ENCODE results near the gene CDCP1. TPM values are rescaled to one million over a fixed set of nuclear protein-coding genes. Genes with fewer than 3 reads are reported as not detected.
A peak's percentile ranks its signal among the peaks of the same experiment; 100 is the strongest.

CDCP1 gene
- total RNA-seq, 1 donor, result 7.6 TPM

DNA sequence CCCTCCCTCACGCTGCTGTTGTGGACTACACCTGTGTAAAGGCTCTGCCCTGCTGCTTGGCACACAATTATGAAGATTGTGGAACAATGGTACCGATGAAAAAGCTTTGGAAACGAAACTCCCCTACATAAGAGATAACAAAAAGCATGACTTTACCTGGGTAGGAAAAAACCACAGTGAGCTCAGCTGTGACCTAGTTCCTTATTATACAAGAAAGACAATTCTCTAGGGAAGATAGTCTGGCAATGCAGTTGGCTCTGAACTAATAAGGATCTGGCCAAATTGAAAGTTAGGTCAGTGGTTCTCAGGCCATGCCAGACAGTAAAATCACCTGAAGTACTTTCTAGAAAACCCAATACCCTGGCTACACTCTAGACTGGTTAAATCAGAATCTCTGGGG is 104.0 kb downstream of the CDCP1 start:
- Histone ChIP-seq H4K20me1 (ENCODE audit: insufficient read depth, low read length) (no peaks in the 10 kb centered on the region), H3K27ac (ENCODE audit: low read depth, low read length) (no peak overlapping the region), H3K27me3 (ENCODE audit: insufficient read depth, low read length) (no peaks in the 10 kb centered on the region), H3K4me3 (ENCODE audit: insufficient read depth, low read length) (no peak overlapping the region), H2AFZ (ENCODE audit: low read length) (no peak overlapping the region), H3K4me1 (ENCODE audit: insufficient read depth, low read length) (peaks cover 7% of the 10 kb centered on the region), H3K9me3 (ENCODE audit: low read depth, low read length) (no peaks in the 10 kb centered on the region), H3K4me2 (ENCODE audit: insufficient read depth, low read length) (no peak overlapping the region), H3K79me2 (ENCODE audit: insufficient read depth, low read length) (no peaks in the 10 kb centered on the region), H3K36me3 (ENCODE audit: insufficient read depth, low read length) (no peaks in the 10 kb centered on the region)
- TF ChIP-seq, protein P1, sequence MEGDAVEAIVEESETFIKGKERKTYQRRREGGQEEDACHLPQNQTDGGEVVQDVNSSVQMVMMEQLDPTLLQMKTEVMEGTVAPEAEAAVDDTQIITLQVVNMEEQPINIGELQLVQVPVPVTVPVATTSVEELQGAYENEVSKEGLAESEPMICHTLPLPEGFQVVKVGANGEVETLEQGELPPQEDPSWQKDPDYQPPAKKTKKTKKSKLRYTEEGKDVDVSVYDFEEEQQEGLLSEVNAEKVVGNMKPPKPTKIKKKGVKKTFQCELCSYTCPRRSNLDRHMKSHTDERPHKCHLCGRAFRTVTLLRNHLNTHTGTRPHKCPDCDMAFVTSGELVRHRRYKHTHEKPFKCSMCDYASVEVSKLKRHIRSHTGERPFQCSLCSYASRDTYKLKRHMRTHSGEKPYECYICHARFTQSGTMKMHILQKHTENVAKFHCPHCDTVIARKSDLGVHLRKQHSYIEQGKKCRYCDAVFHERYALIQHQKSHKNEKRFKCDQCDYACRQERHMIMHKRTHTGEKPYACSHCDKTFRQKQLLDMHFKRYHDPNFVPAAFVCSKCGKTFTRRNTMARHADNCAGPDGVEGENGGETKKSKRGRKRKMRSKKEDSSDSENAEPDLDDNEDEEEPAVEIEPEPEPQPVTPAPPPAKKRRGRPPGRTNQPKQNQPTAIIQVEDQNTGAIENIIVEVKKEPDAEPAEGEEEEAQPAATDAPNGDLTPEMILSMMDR (IDR thresholded peaks at IDR 0.05; ENCODE audit: extremely low read depth, low read depth, low read length), result no peak
- DNase-seq (ENCODE audit: insufficient read length, low spot score, missing footprints), result no peak

DNA sequence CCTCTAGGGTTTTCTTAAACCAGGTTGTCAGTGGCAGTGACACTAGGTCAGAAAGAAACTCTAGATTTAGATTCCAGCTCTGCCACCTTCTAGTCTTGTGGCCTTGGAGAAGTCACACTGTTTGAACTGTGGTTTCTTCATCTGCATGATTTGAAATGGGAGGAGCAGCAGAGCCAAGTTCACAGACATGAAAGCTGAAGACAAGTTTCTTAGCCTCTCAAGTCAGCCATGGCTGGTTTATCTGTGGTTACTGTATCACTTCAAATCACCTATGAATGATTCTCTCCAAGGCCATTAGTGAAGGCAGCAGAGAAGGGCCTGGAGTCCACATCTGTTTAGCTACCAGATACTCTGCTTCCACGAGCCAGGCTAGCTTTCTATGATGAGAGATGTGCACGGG is 104.5 kb downstream of the CDCP1 start:
- H3K4me1 ChIP-seq (ENCODE audit: insufficient read depth, low read length), result peaks cover 7% of the 10 kb centered on the region
- DNase-seq (ENCODE audit: insufficient read length, low spot score, missing footprints), result no peak
- TF ChIP-seq, protein P1 (IDR thresholded peaks at IDR 0.05; ENCODE audit: extremely low read depth, low read depth, low read length), result no peak
- H3K79me2 ChIP-seq (ENCODE audit: insufficient read depth, low read length), result no peaks in the 10 kb centered on the region
- H3K27me3 ChIP-seq (ENCODE audit: insufficient read depth, low read length), result no peaks in the 10 kb centered on the region
- H4K20me1 ChIP-seq (ENCODE audit: insufficient read depth, low read length), result no peaks in the 10 kb centered on the region
- H3K4me2 ChIP-seq (ENCODE audit: insufficient read depth, low read length), result no peak overlapping the region
- H3K27ac ChIP-seq (ENCODE audit: low read depth, low read length), result no peak overlapping the region
- no peaks in the 10 kb centered on the region for H3K9me3 ChIP-seq (ENCODE audit: low read depth, low read length)
- no peak overlapping the region for H2AFZ ChIP-seq (ENCODE audit: low read length)
- H3K36me3 ChIP-seq (ENCODE audit: insufficient read depth, low read length), result no peaks in the 10 kb centered on the region
- H3K4me3 ChIP-seq (ENCODE audit: insufficient read depth, low read length), result no peak overlapping the region

DNA sequence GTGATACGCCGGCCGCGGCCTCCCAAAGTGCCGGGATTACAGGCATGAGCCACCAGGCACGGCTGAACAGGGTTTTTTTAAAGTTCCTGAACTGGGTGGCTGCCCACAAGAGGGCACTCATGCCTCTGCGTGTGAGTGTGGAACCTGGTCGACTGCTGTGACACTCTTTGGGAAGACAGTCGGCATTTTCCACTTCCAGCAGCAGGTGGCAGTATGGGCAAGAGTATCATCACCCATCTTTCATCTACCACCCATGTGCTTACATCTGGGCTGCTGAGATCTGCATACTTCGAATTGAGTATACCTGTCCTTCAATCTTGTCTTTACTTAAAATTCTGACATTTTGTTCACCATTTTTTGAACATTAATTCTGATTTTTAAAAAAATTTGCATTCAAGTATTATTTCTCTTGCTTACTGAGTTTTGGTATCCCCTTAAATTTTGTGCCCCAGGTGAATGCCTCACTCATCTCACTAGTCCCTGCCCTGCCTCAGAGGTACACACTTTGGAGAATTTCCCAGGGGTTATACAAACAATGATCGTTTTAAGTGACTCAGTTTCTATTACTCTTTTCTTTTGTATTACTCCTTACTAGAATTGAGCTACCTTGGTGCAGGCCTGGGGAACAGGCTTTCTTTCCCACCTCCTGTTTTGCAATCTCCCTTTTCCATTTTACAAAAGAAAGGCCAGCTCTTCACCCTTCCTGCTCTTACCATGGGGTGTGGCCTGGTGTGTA is 108.3 kb downstream of the CDCP1 start:
- peak; percentile 96 for DNase-seq (ENCODE audit: insufficient read length, low spot score, missing footprints)
- H4K20me1 ChIP-seq (ENCODE audit: insufficient read depth, low read length), result no peaks in the 10 kb centered on the region
- H3K4me3 ChIP-seq (ENCODE audit: insufficient read depth, low read length), result no peak overlapping the region
- no peak overlapping the region for H2AFZ ChIP-seq (ENCODE audit: low read length)
- TF ChIP-seq, protein P1 (IDR thresholded peaks at IDR 0.05; ENCODE audit: extremely low read depth, low read depth, low read length), result peak; percentile 97
- no peak overlapping the region for H3K27ac ChIP-seq (ENCODE audit: low read depth, low read length)
- H3K79me2 ChIP-seq (ENCODE audit: insufficient read depth, low read length), result no peaks in the 10 kb centered on the region
- H3K4me1 ChIP-seq (ENCODE audit: insufficient read depth, low read length), result peaks cover 6% of the 10 kb centered on the region
- no peaks in the 10 kb centered on the region for H3K27me3 ChIP-seq (ENCODE audit: insufficient read depth, low read length)
- no peaks in the 10 kb centered on the region for H3K36me3 ChIP-seq (ENCODE audit: insufficient read depth, low read length)
- no peak overlapping the region for H3K4me2 ChIP-seq (ENCODE audit: insufficient read depth, low read length)
- H3K9me3 ChIP-seq (ENCODE audit: low read depth, low read length), result no peaks in the 10 kb centered on the region

DNA sequence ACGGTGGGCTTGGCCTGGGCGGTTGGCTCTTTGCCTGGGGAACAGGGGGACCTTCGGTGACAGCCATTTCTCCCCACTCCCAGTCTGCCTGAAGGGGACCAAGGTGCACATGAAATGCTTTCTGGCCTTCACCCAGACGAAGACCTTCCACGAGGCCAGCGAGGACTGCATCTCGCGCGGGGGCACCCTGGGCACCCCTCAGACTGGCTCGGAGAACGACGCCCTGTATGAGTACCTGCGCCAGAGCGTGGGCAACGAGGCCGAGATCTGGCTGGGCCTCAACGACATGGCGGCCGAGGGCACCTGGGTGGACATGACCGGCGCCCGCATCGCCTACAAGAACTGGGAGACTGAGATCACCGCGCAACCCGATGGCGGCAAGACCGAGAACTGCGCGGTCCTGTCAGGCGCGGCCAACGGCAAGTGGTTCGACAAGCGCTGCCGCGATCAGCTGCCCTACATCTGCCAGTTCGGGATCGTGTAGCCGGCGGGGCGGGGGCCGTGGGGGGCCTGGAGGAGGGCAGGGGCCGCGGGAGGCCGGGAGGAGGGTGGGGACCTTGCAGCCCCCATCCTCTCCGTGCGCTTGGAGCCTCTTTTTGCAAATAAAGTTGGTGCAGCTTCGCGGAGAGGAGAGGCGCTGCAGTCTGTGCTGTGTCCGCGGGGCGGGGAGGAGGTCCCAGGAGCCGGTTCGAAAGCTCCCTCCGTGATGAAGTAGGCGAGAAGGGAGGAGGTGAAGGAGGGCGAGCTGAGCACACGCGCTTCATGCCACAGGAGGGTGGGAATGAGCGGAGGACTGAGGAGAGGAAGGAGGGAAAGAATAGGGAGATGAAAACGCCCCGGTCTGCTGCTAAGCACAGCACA is 110.5 kb downstream of the CDCP1 start:
- H3K27ac ChIP-seq (ENCODE audit: low read depth, low read length), result no peak overlapping the region
- H3K4me3 ChIP-seq (ENCODE audit: insufficient read depth, low read length), result peak overlapping the region; percentile 55
- H4K20me1 ChIP-seq (ENCODE audit: insufficient read depth, low read length), result no peaks in the 10 kb centered on the region
- peak overlapping the region; percentile 85 for H2AFZ ChIP-seq (ENCODE audit: low read length)
- H3K27me3 ChIP-seq (ENCODE audit: insufficient read depth, low read length), result no peaks in the 10 kb centered on the region
- DNase-seq (ENCODE audit: insufficient read length, low spot score, missing footprints), result peak; percentile 79
- peaks cover 4% of the 10 kb centered on the region for H3K4me1 ChIP-seq (ENCODE audit: insufficient read depth, low read length)
- H3K9me3 ChIP-seq (ENCODE audit: low read depth, low read length), result no peaks in the 10 kb centered on the region
- H3K79me2 ChIP-seq (ENCODE audit: insufficient read depth, low read length), result no peaks in the 10 kb centered on the region
- H3K36me3 ChIP-seq (ENCODE audit: insufficient read depth, low read length), result no peaks in the 10 kb centered on the region
- H3K4me2 ChIP-seq (ENCODE audit: insufficient read depth, low read length), result peak overlapping the region; percentile 80
- TF ChIP-seq, protein P1 (IDR thresholded peaks at IDR 0.05; ENCODE audit: extremely low read depth, low read depth, low read length), result no peak

Measured in osteoblast (primary cell).